Gastrocnemius medialis (tissue), 4 donors: ENCODE data around the gene DERA.

Experiments used
- CTCF ChIP-seq, 5 experiments: fragments of 450-650 bp in 3 of 5; fragments of 200-600 bp in 2 of 5; sonication (generic) in 2 of 5; IDR thresholded peaks in 4 of 5; conservative IDR thresholded peaks in 1 of 5; 1 replicate in 4 of 5; 2 replicates in 1 of 5; pipeline ENCODE4 v1.5.1; 2016 to 2019; ENCODE audit warnings: antibody characterized with exemption in 5 of 5, mild to moderate bottlenecking in 3 of 5, moderate library complexity in 3 of 5
- POLR2A ChIP-seq, 2 donors: fragments of 450-650 bp; IDR thresholded peaks; one replicate each; pipeline ENCODE4 v1.6.1; 2017; ENCODE audit warnings: antibody characterized with exemption in 2 of 2, mild to moderate bottlenecking in 2 of 2, moderate library complexity in 2 of 2

GRCh38 chr12:16016748-16017147, 105.6 kb downstream of the DERA start:
- TF ChIP-seq CTCF (IDR thresholded peaks at IDR 0.05 in 4 of 5, conservative IDR thresholded peaks at IDR 0.05 in 1 of 5) (no peak), POLR2A (IDR thresholded peaks at IDR 0.05) (no peak)
